GM04503 (cell line): ENCODE measurements around the gene SIDT1.
"Not testable (repeated sequence)": the region's sequence is repeated elsewhere in the genome, so short reads cannot be mapped to it uniquely, and the experiment has no call there.

Experiments
- DNase-seq: peaks from one replicate; pipeline ENCODE4 v3.0.0-alpha.2; 2012; ENCODE audit warnings: low read depth

Gene SIDT1

GRCh38 chr3:113634782-113635474, 102.6 kb downstream of the SIDT1 start:
- DNase-seq, result no peak

GRCh38 chr3:113636034-113636433, 103.7 kb downstream of the SIDT1 start:
- not testable (repeated sequence) for DNase-seq

- DNase-seq, result no peak
Observed at GRCh38 chr3:113637756-113638155, 105.4 kb downstream of the SIDT1 start.

- no peak for DNase-seq
Observed at GRCh38 chr3:113638910-113639309, 106.6 kb downstream of the SIDT1 start.

- DNase-seq, result no peak
Observed at GRCh38 chr3:113643583-113643982, 111.2 kb downstream of the SIDT1 start.

- DNase-seq, result no peak
Observed at GRCh38 chr3:113648524-113648923, 116.2 kb downstream of the SIDT1 start.

GRCh38 chr3:113649174-113649845, 117.0 kb downstream of the SIDT1 start:
- no peak for DNase-seq

GRCh38 chr3:113654310-113654709, 122.0 kb downstream of the SIDT1 start:
- no peak for DNase-seq

GRCh38 chr3:113654851-113655250, 122.5 kb downstream of the SIDT1 start:
- DNase-seq, result no peak

- DNase-seq, result no peak
Observed at GRCh38 chr3:113658107-113658506, 125.8 kb downstream of the SIDT1 start.

- no peak for DNase-seq
Observed at GRCh38 chr3:113659101-113659541, 126.8 kb downstream of the SIDT1 start.

- no peak for DNase-seq
Observed at GRCh38 chr3:113659996-113660395, 127.6 kb downstream of the SIDT1 start.

GRCh38 chr3:113660458-113660857, 128.1 kb downstream of the SIDT1 start:
- no peak for DNase-seq

GRCh38 chr3:113660896-113661295, 128.5 kb downstream of the SIDT1 start:
- DNase-seq, result no peak

- DNase-seq, result no peak
Observed at GRCh38 chr3:113662824-113663223, 130.5 kb downstream of the SIDT1 start.

- DNase-seq, result no peak
Observed at GRCh38 chr3:113663324-113663750, 131.0 kb downstream of the SIDT1 start.

- DNase-seq, result no peak
Observed at GRCh38 chr3:113663761-113664160, 131.4 kb downstream of the SIDT1 start.

GRCh38 chr3:113664523-113665094, 132.3 kb downstream of the SIDT1 start:
- DNase-seq, result no peak

- no peak for DNase-seq
Observed at GRCh38 chr3:113668015-113668414, 135.7 kb downstream of the SIDT1 start.

GRCh38 chr3:113673593-113673992, 141.2 kb downstream of the SIDT1 start:
- no peak for DNase-seq

- DNase-seq, result no peak
Observed at GRCh38 chr3:113676261-113676660, 143.9 kb downstream of the SIDT1 start.

GRCh38 chr3:113677737-113678136, 145.4 kb downstream of the SIDT1 start:
- no peak for DNase-seq

- no peak for DNase-seq
Observed at GRCh38 chr3:113678773-113679172, 146.4 kb downstream of the SIDT1 start.
